ENCODE results near the gene PRSS2.

The PRSS2 gene

DNA sequence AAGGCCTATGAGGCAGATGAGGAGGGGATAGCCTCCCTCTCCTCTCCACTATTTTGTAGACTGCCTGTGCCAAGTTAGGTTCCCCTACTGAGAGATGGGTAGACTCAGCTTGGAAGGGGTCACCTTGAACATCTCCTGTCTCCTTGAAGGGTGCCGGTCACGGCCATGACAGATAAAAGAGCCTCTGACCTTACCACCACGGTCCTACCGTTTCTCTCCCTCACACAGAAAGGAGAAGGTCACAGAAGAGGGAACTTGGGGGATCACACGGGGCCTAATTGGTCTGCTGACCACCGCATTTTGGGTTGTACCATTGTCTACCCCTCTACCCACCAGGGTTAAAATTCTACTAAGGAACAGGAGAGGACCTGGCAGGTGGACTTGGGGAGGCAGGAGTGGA, 17.0 kb downstream of the PRSS2 start:
- DNase-seq, result no peak

DNA sequence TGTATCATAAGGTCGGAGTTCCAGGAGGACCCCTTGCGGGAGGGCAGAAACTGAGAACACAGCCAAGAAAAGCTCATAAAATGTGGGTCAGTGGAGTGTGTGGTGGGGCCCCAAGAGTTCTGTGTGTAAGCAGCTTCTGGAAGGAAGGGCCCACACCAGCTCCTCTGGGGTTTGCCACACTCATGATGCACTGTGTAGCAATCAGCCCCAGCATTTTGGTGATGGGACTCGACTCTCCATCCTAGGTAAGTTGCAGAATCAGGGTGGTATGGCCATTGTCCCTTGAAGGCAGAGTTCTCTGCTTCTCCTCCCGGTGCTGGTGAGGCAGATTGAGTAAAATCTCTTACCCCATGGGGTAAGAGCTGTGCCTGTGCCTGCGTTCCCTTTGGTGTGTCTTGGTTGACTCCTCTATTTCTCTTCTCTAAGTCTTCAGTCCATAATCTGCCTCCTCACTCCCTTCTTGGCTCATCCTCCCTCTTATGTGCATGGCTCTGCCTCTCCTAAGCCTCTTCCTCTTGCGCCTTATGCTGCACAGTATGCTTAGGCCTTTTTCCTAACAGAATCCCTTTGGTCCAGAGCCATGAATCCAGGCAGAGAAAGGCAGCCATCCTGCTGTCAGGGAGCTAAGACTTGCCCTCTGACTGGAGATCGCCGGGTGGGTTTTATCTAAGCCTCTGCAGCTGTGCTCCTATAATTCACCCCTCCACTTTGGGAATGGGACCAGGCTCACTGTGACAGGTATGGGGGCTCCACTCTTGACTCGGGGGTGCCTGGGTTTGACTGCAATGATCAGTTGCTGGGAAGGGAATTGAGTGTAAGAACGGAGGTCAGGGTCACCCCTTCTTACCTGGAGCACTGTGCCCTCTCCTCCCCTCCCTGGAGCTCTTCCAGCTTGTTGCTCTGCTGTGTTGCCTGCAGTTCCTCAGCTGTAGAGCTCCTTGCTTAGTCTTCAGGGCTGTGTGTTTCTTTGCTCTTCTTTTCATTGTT, 17.8 kb downstream of the PRSS2 start:
- no peak for DNase-seq

DNA sequence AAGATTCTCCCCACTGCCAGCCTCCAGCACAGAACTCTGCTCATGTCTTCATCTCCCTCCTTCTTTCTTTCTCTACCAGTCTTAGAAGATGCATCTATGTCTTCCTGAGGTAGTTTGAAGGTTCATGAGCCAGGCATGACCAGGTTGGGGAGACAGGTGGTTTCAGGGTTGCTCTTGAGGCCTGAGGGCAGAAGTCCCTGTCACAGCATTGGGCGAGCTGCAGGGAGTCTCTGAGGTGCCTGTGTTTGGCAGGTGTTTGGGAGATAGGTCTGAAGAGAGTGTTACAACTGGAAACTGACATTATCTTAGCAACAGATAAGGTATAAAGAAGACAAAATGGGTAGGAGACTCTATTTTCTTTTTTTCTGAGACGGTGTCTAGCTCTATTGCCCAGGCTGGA, 18.7 kb downstream of the PRSS2 start:
- DNase-seq, result no peak

GRCh38 chr7:142790056-142790455, 19.3 kb downstream of the PRSS2 start:
- DNase-seq, result no peak

DNA sequence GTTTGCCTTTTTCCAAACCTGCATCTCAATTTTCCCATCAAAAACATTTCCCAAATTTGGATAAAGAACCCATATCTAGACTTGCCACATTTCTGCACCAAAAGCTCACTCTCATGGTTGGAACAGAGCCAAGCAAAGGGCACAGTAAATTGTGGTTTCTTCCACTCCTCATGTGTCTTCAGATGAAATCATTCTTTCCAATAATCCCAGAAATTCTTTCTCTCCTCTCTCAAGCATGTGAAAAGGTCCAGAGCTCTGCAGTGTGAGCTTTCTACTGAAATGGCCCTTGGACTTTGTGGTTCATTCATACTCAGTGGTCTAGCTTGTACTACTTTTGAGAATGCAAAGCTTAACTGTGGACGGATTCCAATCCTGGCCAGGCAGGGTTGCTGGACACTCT, 19.8 kb downstream of the PRSS2 start:
- DNase-seq, result no peak

- no peak for DNase-seq
Observed at GRCh38 chr7:142791502-142791901, 20.7 kb downstream of the PRSS2 start.

DNA sequence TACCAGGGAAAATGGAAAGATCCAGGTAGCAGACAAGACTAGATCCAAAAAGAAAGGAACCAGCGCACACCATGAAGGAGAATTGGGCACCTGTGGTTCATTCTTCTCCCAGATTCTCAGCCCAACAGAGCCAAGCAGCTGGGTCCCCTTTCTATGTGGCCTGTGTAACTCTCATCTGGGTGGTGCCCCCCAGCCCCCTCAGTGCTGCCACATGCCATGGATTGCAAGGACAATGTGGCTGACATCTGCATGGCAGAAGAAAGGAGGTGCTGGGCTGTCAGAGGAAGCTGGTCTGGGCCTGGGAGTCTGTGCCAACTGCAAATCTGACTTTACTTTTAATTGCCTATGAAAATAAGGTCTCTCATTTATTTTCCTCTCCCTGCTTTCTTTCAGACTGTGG, 21.4 kb downstream of the PRSS2 start:
- no peak for DNase-seq

DNA sequence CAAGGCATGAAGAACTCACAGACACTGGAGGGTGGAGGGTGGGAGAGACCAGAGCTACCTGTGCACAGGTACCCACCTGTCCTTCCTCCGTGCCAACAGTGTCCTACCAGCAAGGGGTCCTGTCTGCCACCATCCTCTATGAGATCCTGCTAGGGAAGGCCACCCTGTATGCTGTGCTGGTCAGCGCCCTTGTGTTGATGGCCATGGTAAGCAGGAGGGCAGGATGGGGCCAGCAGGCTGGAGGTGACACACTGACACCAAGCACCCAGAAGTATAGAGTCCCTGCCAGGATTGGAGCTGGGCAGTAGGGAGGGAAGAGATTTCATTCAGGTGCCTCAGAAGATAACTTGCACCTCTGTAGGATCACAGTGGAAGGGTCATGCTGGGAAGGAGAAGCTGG, 21.8 kb downstream of the PRSS2 start:
- no peak for DNase-seq

GRCh38 chr7:142793156-142793555, 22.4 kb downstream of the PRSS2 start:
- no peak for DNase-seq

DNA sequence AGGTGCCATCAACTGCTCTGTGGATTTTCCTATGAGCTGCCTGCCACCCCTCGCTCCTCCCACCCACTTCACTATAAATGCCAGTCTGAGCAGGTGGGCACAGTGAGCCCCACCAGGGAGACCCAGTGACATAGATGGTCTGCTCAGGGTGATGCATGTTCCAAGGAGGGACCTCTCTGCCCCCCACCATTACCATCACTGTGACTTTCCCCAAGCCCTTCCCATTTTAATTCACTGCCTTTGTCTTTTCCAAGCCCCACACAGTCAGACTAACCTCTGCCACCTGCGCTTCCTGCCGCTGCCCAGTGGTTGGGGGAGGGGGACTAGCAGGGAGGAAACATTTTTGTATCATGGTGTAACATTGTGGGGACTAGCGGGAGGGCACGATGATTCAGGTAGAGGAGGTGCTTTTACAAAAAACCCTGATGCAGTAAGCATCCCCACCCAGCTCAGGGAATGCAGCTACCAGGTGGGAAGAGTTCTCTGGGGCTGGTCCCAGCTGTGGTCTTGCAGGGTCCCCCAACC, 24.6 kb downstream of the PRSS2 start:
- DNase-seq, result no peak

DNA sequence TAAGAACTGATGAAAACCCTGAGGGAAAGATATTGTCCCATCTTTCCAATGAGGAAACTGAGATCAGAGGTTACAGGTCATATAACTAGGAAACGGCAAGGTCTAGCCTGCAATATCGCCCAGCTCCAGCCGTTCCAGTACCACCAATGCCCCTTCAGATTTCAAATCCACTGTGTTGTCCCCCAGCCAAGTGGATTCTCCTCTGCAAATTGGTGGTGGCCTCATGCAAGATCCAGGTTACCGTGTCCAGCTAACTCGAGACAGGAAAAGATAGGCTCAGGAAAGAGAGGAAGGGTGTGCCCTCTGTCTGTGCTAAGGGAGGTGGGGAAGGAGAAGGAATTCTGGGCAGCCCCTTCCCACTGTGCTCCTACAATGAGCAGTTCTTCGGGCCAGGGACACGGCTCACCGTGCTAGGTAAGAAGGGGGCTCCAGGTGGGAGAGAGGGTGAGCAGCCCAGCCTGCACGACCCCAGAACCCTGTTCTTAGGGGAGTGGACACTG, 25.3 kb downstream of the PRSS2 start:
- DNase-seq, result no peak

DNA sequence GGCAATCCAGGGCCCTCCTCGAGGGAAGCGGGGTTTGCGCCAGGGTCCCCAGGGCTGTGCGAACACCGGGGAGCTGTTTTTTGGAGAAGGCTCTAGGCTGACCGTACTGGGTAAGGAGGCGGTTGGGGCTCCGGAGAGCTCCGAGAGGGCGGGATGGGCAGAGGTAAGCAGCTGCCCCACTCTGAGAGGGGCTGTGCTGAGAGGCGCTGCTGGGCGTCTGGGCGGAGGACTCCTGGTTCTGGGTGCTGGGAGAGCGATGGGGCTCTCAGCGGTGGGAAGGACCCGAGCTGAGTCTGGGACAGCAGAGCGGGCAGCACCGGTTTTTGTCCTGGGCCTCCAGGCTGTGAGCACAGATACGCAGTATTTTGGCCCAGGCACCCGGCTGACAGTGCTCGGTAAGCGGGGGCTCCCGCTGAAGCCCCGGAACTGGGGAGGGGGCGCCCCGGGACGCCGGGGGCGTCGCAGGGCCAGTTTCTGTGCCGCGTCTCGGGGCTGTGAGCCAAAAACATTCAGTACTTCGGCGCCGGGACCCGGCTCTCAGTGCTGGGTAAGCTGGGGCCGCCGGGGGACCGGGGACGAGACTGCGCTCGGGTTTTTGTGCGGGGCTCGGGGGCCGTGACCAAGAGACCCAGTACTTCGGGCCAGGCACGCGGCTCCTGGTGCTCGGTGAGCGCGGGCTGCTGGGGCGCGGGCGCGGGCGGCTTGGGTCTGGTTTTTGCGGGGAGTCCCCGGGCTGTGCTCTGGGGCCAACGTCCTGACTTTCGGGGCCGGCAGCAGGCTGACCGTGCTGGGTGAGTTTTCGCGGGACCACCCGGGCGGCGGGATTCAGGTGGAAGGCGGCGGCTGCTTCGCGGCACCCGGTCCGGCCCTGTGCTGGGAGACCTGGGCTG, 26.0 kb downstream of the PRSS2 start:
- DNase-seq, result no peak

DNA sequence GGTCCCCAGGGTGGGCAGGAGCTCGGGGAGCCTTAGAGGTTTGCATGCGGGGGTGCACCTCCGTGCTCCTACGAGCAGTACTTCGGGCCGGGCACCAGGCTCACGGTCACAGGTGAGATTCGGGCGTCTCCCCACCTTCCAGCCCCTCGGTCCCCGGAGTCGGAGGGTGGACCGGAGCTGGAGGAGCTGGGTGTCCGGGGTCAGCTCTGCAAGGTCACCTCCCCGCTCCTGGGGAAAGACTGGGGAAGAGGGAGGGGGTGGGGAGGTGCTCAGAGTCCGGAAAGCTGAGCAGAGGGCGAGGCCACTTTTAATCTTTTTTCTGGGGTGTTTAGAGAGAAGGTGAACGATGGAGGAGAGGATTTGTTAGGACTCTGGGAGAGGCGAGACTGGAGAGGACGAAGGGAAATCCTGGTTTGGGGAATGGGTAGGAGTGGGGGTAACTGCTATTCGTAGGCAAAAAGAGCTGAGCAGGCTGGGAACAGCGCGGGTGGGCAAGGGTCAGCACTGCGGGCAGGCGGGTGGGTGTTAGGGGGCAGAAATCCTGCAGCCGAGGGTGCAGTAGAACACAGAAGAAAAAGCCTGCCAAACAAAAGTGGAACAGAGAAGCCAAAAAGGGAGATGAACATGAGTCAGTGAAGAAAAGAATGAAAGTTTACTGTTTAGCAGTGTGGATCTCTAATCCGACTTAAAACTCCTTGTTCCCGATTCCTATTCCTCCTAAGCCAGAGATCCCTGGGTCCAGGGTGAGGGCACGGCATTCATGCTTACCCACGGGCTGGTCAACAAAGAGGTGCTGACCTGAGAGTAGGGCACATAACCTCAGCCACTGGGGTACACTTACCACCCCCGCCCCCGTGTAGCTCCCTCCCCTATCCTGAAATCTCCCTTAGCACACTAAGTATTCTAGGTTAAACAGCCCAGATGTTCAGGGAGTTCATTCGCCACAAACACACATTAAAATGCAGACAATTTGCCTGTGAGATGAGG, 26.9 kb downstream of the PRSS2 start:
- DNase-seq, result no peak

DNA sequence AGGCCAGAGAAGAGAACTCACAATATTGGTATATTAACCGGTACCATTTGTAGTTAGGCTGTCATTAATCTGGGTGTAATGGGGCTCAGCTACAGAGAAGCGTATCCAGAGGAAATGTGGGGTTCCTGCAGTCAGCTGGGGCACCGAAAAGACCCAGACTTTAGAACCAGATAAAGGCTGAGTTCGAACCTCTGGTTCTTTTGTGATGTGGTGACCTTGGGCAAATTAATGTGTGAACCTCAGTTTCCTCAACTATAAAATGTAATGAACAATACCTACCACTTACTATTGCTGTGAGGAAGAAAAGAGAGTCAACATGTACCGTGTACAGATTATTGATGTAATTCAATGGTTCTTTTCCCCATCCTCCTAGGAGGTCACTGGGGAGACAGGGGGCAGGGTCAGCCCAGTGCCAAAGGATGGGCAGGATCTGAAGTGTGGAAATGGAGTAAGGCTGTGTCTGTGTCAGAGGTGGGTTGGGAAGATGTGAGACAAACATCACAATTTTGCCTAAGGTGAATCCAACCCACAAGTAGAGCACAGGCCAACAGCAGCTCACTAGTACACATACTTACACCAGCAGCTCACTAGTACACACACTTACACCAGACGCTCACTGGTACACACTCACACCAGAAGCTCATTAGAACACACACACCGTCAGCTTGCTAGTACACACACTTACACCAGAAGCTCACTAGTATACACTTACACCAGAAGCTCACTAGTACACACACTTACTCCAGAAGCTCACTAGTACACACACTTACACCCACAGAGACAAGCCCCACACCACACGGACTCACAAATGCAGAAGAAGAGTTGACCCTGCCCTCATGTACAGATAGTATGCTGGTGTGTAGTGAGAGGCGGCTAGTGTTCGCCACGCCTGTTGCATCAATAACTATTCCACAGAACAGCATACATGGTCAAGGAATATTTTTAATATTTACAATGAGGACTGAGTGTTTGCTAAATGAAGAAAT, 28.0 kb downstream of the PRSS2 start:
- DNase-seq, result no peak

DNA sequence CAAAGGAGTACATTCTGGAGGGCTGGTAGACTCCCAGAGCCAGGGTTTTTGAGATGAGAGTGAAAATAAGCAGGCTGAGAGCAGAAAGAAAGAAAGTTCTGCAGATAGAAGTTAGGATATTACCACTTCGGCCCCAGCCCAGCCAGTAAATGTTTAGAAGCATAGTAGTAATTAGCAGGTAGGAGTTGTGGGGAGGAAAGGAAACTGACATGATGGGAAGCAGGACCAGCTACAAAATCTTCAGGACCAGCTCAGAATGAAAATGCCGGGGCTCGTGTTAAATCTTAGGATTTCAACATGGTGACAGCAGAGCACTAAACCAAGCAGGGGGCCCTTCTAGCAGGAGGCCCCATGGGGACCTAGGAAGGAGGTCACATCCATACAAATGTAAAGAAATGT, 28.7 kb downstream of the PRSS2 start:
- DNase-seq, result no peak

DNA sequence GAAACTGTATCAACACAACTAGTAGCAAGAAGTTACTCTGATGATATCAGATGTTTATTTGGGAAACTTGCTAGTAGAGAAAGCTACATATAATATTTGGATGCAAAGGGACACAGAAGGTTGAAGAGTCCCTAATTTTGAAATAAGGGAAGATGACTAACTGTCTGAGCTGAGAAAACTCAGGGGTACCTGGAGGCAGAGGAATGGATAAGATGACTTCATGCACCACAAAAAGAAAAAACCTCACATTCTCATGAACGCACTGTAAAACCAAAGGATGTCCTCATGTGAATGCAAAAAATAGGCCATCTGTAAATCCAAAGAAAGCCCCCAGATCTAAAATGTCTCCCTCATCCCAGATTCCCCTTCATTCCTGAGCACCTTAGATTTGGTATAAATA, 29.3 kb downstream of the PRSS2 start:
- no peak for DNase-seq

DNA sequence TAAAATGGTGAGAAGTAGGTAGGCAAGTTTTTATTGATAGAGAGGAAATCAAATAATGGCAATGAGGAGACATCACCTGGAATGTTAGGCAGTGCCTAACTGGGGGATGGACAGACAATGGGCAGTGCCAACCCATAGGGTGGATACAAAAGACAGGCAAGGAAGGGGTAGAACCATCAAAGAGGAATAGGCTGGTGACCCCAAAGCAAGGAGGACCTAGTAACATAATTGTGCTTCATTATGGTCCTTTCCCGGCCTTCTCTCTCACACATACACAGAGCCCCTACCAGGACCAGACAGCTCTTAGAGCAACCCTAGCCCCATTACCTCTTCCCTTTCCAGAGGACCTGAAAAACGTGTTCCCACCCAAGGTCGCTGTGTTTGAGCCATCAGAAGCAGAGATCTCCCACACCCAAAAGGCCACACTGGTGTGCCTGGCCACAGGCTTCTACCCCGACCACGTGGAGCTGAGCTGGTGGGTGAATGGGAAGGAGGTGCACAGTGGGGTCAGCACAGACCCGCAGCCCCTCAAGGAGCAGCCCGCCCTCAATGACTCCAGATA, 30.0 kb downstream of the PRSS2 start:
- no peak for DNase-seq

GRCh38 chr7:142801601-142802295, 31.0 kb downstream of the PRSS2 start:
- no peak for DNase-seq

- no peak for DNase-seq
Observed at GRCh38 chr7:142802301-142802700, 31.5 kb downstream of the PRSS2 start.

DNA sequence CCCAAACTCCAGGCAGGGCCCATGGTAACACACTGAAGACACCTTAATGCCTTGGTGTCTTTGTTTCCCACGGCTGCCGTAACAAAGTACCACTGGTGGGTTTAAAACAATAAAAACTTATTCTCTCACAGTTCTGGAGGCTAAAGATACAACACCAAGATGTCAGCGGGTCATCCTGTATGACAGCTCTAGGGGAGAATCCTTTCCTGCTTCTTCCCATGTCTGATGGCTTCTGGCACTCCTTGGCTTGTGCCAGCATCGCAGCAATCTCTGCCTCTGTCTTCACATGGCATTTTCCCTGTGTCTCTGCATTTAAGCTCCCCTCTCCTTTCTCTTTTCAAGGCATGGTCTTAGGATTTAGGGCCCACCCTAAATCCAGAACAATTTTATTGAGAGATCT, 33.1 kb downstream of the PRSS2 start:
- DNase-seq, result no peak

Data from midbrain (tissue), 1 donor.